Left hindlimb (tissue), 1 donor: ENCODE results near the gene ECHDC3.

Experiments used
- DNase-seq: peaks from one replicate; pipeline ENCODE4 v3.0.0-alpha.2; 2018

Gene ECHDC3

GRCh38 chr10:11787374-11787773 is 45.2 kb downstream of the ECHDC3 start:
- no peak for DNase-seq

- no peak for DNase-seq
Measured at GRCh38 chr10:11787846-11788245, 45.7 kb downstream of the ECHDC3 start.

GRCh38 chr10:11789306-11789705 is 47.1 kb downstream of the ECHDC3 start:
- DNase-seq = no peak

GRCh38 chr10:11789956-11790355 is 47.8 kb downstream of the ECHDC3 start:
- DNase-seq = no peak

- no peak for DNase-seq
Measured at GRCh38 chr10:11793762-11794479, 51.7 kb downstream of the ECHDC3 start.

- DNase-seq = no peak
Measured at GRCh38 chr10:11794566-11794965, 52.4 kb downstream of the ECHDC3 start.

GRCh38 chr10:11795101-11795920 is 53.1 kb downstream of the ECHDC3 start:
- DNase-seq = no peak

GRCh38 chr10:11796474-11796873 is 54.3 kb downstream of the ECHDC3 start:
- DNase-seq = no peak

- no peak for DNase-seq
Measured at GRCh38 chr10:11797281-11797680, 55.1 kb downstream of the ECHDC3 start.

GRCh38 chr10:11797847-11798633 is 55.9 kb downstream of the ECHDC3 start:
- no peak for DNase-seq

- DNase-seq = no peak
Measured at GRCh38 chr10:11798845-11799735, 56.9 kb downstream of the ECHDC3 start.

- no peak for DNase-seq
Measured at GRCh38 chr10:11799736-11800080, 57.5 kb downstream of the ECHDC3 start.

- DNase-seq = no peak
Measured at GRCh38 chr10:11804336-11804735, 62.2 kb downstream of the ECHDC3 start.

- DNase-seq = no peak
Measured at GRCh38 chr10:11805792-11806191, 63.6 kb downstream of the ECHDC3 start.

GRCh38 chr10:11806706-11807105 is 64.5 kb downstream of the ECHDC3 start:
- DNase-seq = no peak

GRCh38 chr10:11808808-11809207 is 66.6 kb downstream of the ECHDC3 start:
- no peak for DNase-seq

GRCh38 chr10:11810313-11810766 is 68.2 kb downstream of the ECHDC3 start:
- peak; percentile 62 for DNase-seq

GRCh38 chr10:11810973-11811372 is 68.8 kb downstream of the ECHDC3 start:
- no peak for DNase-seq

GRCh38 chr10:11813177-11813576 is 71.0 kb downstream of the ECHDC3 start:
- DNase-seq = no peak
